Breast epithelium (tissue), 4 donors: Measurements from ENCODE around the gene ERGIC2. TPM values are rescaled to one million over a fixed set of nuclear protein-coding genes. Genes with fewer than 3 reads are reported as not detected.

Experiments used
- DNase-seq, 2 donors: peaks; one replicate each; pipeline ENCODE4 v3.0.0-alpha.2; 2019; ENCODE audit warnings: low spot score in 2 of 2
- H3K27ac ChIP-seq, 2 donors: fragments of 200-600 bp; sonication (generic) in 1 of 2; one replicate each; pipeline ENCODE4 v1.5.1; 2016 to 2019; ENCODE audit warnings: mild to moderate bottlenecking in 1 of 2
- H3K27me3 ChIP-seq, 2 donors: fragments of 200-600 bp; sonication (generic) in 1 of 2; one replicate each; pipeline versions ENCODE4 v1.5.1 to v1.6.0; 2017 to 2019; ENCODE audit warnings: control low read depth in 1 of 2, mild to moderate bottlenecking in 1 of 2
- H3K36me3 ChIP-seq: fragments of 200-600 bp; one replicate; pipeline ENCODE4 v1.5.1; 2019
- H3K4me1 ChIP-seq, 2 donors: fragments of 200-600 bp; sonication (generic); one replicate each; pipeline ENCODE4 v1.5.1; 2016 to 2019; ENCODE audit warnings: control low read depth in 1 of 2
- H3K4me3 ChIP-seq, 3 donors: fragments of 200-600 bp; sonication (generic); 1 replicate in 2 of 3; 2 replicates in 1 of 3; pipeline ENCODE4 v1.5.1; 2016 to 2019; ENCODE audit warnings: mild to moderate bottlenecking in 3 of 3, moderate library complexity in 2 of 3
- H3K9me3 ChIP-seq, 2 donors: fragments of 200-600 bp; sonication (generic) in 1 of 2; one replicate each; pipeline ENCODE4 v1.5.1; 2016 to 2019; ENCODE audit warnings: control low read depth in 1 of 2
- CTCF ChIP-seq, 3 donors: fragments of 450-650 bp; IDR thresholded peaks; one replicate each; pipeline ENCODE4 v1.5.1; 2016 to 2017; ENCODE audit warnings: antibody characterized with exemption in 3 of 3, mild to moderate bottlenecking in 3 of 3, moderate library complexity in 3 of 3
- POLR2A ChIP-seq: fragments of 450-650 bp; IDR thresholded peaks from one replicate; pipeline ENCODE4 v1.6.1; 2016; ENCODE audit warnings: antibody characterized with exemption, mild to moderate bottlenecking, moderate library complexity
- POLR2AphosphoS5 ChIP-seq, 3 donors: sonication (generic); formaldehyde crosslinking; IDR thresholded peaks; one replicate each; pipeline ENCODE4 v1.6.1; 2017; ENCODE audit warnings: antibody characterized with exemption in 3 of 3
- intact Hi-C: fragments of 100-400 bp; cut with DNase I; formaldehyde crosslinking; loops from one replicate; pipeline ENCODE4 v1.15.1; 2023; ENCODE audit warnings: low total_unique reads
- total RNA-seq, 3 donors: library from RNA; depleted of rRNA; stranded (reverse); fragments of >200 nt; gene quantifications; one replicate each; pipeline ENCODE4 v1.1.0, GENCODE V29; 2016

ERGIC2 gene
- total RNA-seq: 10 to 100 TPM; 23.9 to 80.2 (median 46.1) TPM

GRCh38 chr12:29380536-29381523 is at the start of gene ERGIC2:
TSS of gene ERGIC2 (minus strand) at chr12:29381172. CDS start at chr12:29371633, 9,539 bp downstream.
- no peaks in the 10 kb centered on the region for H3K27me3 ChIP-seq

GRCh38 chr12:29430716-29431044 is 49.7 kb upstream of the ERGIC2 start:
- TF ChIP-seq POLR2AphosphoS5 (IDR thresholded peaks at IDR 0.05) (no peak), POLR2A (no peak), CTCF (IDR thresholded peaks at IDR 0.05) (no peak)
- no peak for DNase-seq
- intact Hi-C loops: loop anchor here (5.0 kb wide), 1 partner anchor 1963 kb away; no protein-coding TSS in a partner anchor
- Histone ChIP-seq H3K36me3 (no peaks in the 10 kb centered on the region), H3K4me3 (no peak overlapping the region), H3K27ac (no peak overlapping the region), H3K4me1 (no peaks in the 10 kb centered on the region), H3K9me3 (no peaks in the 10 kb centered on the region), H3K27me3 (no peaks in the 10 kb centered on the region)

More at GRCh38 chr12:29380536-29381523, at the start of gene ERGIC2:
- TF ChIP-seq POLR2AphosphoS5 (IDR thresholded peaks at IDR 0.05): peak in 2 of 3 donors; percentile 54 to 85
- peak; percentile 57 for TF ChIP-seq POLR2A
- no peak for TF ChIP-seq CTCF (IDR thresholded peaks at IDR 0.05)
- H3K4me1 ChIP-seq: no peaks in the 10 kb centered on the region
- peak; percentile 88 to 94 for DNase-seq
- peak within 1 kb of the TSS; percentile 66 to 87 (median 77) for H3K4me3 ChIP-seq
- H3K27ac ChIP-seq: peak within 1 kb of the TSS; percentile 89 to 95
- no peaks in the 10 kb centered on the region for H3K9me3 ChIP-seq
- intact Hi-C loops: no loop called here
- no peaks in the 10 kb centered on the region for H3K36me3 ChIP-seq

- H3K9me3 ChIP-seq: no peaks in the 10 kb centered on the region
- TF ChIP-seq POLR2A (no peak), POLR2AphosphoS5 (IDR thresholded peaks at IDR 0.05) (no peak), CTCF (IDR thresholded peaks at IDR 0.05) (no peak)
- DNase-seq: no peak
- intact Hi-C loops: loop anchor here (5.0 kb wide), 1 partner anchor 1963 kb away; no protein-coding TSS in a partner anchor
- H3K4me3 ChIP-seq: no peak overlapping the region
- H3K4me1 ChIP-seq: no peaks in the 10 kb centered on the region
- no peaks in the 10 kb centered on the region for H3K27me3 ChIP-seq
- no peak overlapping the region for H3K27ac ChIP-seq
- no peaks in the 10 kb centered on the region for H3K36me3 ChIP-seq
Measured at GRCh38 chr12:29429999-29430715, 49.2 kb upstream of the ERGIC2 start.

GRCh38 chr12:29428633-29429032 is 47.7 kb upstream of the ERGIC2 start:
- Histone ChIP-seq H3K27me3 (no peaks in the 10 kb centered on the region), H3K36me3 (no peaks in the 10 kb centered on the region), H3K4me3 (no peak overlapping the region), H3K27ac (no peak overlapping the region), H3K4me1 (no peaks in the 10 kb centered on the region), H3K9me3 (no peaks in the 10 kb centered on the region)
- intact Hi-C loops: no loop called here
- DNase-seq: no peak
- no peak for TF ChIP-seq CTCF (IDR thresholded peaks at IDR 0.05)
- TF ChIP-seq POLR2A: no peak
- no peak for TF ChIP-seq POLR2AphosphoS5 (IDR thresholded peaks at IDR 0.05)
